ENCODE data around the gene AGPAT4.
"Not testable (repeated sequence)": the region's sequence is repeated elsewhere in the genome, so short reads cannot be mapped to it uniquely, and the experiment has no call there.

The AGPAT4 gene

GRCh38 chr6:161226009-161226964 is 47.6 kb downstream of the AGPAT4 start:
- no peak for DNase-seq

DNA sequence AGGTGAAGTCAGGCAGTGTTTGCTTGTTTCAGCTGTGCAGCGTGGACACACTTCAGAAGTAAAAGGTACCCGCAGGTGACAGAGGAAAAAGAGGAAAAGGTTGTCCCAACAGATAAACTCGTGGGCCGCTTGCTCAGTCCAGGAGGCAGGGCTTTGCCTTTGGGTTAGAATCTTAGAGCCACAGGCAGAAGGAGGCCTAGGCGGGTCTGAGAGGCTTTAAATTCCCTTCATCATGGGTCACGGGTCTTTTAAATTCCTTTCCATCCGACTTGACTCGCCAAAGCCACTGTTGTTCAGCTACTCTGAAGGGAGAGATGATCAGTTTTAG is 48.2 kb downstream of the AGPAT4 start:
- no peak for DNase-seq

DNA sequence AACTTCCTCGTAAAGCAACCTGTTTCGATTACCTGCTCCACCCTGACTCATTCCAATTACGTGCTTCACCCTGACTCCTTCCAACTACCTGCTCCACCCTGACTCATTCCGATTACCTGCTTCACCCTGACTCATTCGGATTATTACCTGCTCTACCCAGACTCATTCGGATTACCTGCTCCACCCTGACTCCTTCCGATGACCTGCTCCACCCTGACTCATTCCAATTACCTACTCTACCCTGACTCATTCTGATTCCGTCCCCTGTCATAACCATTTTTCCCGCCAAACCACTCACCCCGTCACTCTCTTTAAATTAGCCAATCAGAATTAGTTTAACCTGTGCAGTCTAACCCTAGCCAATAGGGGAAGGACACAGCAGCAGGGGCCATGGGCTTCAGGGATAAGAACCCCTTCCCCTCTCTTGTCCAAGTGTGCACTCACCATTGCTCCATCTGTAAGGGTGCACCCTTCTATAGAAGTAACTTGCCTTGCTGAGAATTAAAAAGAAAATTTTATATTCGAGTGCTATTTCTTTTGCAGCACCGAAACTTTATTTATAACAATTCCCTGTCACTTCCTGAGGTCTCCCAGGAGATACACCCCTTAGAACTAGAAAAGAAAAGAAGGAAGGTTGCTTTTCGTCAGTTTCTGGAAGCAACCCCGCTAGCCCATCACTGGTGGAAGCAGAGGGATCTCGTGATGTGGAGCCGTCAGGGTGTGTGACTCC is 48.7 kb downstream of the AGPAT4 start:
- not testable (repeated sequence) for DNase-seq

DNA sequence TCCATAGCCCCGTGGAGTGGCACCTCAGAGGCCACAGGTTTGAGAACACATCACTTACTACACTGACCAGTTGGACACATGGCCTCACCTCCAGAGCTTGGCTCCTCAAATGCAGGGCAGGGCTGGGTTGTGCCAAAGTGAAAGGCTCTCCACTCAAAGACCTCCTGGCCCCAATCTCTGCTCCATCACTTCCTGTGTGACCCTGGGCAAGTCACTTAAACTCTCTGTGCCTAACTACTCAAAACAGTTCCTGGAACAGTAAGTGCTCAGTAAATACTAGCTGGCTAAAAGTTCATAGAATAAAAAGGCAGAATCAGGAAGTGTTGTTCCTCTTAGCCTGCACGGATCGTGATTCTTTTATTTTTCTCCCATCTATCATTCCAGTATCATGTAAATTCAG is 50.2 kb downstream of the AGPAT4 start:
- no peak for DNase-seq

DNA sequence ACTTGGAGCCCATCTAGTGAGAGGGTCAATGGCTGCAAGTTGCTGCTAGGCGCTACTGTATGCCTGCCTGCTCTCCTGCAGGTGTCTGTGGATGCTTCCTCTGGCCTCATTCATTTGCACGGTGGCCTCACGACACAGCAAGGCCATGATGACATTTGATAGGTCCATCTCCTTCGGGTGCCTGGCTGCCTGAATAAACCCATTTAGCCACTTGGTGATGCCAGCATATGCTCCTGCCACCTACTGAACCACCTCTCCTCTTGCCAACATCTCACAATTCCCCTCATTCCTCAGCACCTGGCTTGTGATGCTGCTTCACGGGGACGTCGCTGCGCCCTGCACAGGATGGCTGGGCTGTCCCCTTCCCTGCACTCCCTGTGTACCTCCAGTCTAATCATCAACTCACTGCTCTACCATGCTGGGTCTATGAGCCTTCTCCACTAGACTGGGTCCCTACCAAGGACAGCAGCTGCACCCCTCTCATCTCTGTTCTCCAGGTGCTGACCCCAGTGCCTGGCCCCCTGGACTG is 51.1 kb downstream of the AGPAT4 start:
- DNase-seq: no peak

GRCh38 chr6:161220346-161220745 is 53.5 kb downstream of the AGPAT4 start:
- DNase-seq: no peak

- no peak for DNase-seq
These were observed 54.2 kb downstream of the AGPAT4 start for GRCh38 chr6:161219680-161220079.

DNA sequence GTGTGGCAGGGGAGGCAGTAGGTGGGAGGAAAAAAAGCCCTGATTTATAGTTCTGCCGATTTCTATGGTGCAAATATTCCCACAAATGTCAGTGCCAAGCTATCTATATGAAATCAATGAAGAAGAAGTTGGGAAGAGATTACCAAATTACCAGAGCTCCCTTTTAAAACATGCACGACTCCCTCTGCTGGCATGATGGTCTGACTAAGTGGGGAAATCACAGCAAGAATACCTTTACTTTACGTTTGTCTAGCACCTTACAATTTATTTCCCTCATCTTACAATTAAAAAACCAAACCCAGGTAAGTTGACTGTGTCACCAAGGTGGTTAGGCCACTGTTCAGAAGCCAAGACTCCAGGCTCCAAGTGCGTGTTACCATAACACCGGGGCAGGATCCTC is 55.6 kb downstream of the AGPAT4 start:
- no peak for DNase-seq

DNA sequence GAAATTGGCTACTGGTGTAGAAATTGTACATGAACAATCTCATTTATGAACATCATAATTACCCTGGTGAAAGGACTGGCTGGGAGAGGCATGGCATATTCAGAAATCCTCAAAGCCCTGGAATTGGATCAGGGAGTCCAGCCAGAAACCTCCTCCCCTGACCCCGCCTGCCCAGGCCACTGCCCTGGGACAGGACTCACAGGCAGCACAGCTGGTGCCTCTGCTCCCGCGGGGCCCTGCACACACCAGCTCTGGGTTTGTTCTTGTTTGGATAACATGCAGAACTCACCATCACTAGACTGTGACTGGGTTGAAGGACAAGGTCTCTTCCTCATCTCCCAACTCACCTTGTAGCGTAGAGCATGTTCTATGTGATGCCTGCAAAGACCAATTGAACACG is 56.2 kb downstream of the AGPAT4 start:
- DNase-seq: no peak

DNA sequence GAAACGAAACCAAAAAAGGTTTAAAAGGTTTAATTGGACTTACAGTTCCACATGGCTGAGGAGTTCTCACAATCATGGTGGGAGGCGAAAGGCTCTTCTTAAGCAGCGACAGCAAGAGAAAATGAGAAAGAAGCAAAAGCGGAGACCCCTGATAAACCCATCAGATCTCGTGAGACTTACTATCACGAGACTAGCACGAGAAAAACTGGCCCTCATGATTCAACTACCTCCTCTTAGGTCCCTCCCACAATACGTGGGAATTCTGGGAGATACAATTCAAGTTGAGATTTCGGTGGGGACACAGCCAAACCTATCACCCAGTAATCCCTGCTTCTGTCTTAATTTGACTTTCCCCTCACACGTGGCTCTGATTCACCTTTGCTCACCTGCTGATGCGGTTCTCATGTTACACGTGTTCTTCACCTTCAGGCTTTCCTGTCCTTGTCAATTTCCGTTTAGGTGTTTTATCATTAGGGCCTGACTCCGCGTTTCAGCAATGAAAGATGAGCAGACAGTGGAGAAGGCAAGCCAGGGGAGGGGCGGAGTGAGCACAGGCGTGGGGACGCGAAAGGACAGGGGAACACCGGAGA is 57.1 kb downstream of the AGPAT4 start:
- no peak for DNase-seq

DNA sequence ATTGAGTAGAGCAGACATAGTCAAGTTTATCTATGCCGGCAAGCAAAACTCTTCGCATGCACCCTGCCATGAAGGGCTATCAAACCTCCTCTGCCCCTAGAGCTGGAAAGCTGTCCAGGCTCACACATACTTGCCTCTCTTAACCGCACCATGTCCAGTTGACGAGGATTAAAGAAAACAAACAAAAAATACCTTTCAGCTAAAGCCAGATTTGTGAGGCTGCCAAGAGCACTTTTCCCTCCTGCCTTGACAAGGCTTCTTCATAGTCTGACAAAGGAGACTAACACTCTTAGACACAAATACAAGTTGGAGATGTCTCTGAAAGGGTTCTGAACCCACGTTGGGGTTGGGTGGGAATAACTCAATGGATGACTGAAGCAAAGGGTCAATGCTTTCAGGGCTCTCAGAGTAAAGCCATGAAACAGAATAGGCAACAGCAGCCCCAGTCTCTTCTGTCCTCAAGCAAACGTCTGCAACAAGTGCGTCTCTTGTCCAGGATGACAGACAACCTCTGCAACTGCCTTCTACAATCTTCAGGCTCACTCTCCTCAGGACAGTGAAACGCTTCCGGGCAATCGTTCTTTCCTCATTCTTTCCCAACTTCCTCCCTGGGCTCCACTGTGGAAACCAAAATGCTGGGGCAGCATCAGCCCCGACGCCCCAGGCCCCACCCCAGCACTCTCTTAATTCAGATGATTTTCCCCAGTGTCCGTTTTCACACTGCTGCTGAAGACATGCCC is 57.8 kb downstream of the AGPAT4 start:
- DNase-seq: no peak

DNA sequence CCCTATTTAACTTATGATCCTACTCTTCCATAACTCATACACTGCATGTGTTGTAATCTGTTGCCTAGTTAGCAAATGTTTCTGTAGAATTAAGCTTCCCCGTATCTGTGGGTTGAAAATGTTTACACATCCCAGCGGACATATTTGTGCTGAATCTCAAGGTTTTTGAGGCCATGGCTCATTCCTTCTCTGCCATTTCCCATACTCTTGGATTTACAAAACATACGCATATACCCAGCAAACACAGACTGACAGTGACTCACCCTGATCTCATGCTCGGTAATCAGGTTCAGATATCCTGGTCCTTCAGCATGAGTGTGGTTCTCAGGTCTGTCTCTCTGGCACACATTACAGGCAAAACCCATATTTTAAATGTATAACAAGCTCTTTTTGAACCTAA is 58.7 kb downstream of the AGPAT4 start:
- no peak for DNase-seq

DNA sequence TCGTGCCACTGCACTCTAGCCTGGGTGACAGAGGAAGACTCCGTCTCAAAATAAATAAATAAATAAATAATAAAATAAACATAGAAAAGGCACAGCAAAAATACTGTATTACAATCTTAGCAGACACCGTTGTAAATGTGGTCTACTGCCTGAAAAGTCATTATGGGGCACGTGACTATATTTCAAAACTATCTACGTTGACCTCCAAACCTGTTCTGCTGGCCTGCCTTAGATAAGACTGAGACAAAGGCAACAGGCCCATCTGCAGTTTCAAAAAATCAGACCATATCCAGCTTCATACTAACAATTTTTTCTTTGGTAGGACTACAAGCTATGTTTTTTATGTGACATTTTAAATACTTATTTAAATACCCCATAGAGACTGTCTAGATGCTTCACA is 59.1 kb downstream of the AGPAT4 start:
- no peak for DNase-seq

GRCh38 chr6:161212902-161213301 is 61.0 kb downstream of the AGPAT4 start:
- no peak for DNase-seq

GRCh38 chr6:161211380-161212035 is 62.4 kb downstream of the AGPAT4 start:
- DNase-seq: no peak

- no peak for DNase-seq
These were observed 63.0 kb downstream of the AGPAT4 start for GRCh38 chr6:161210857-161211256.

DNA sequence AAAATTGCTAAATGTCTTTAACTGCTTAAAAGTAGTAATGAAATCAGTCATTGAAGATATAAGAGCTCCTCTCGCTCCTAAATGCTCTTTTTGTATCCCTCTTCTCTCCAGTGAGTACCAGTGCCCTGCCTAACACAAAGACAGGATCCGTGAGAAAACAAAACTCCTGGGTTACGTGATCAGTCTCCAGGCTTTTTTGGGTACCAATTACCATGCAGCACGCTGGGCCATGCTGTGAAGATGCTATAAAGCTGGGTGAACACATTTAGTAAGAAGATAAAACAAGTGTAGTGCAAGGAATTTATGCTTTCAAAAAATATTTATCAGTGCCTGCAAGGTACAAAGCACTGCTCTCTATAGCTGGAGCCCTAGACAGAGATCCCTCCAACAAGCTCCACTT is 66.7 kb downstream of the AGPAT4 start:
- DNase-seq: no peak

- DNase-seq: no peak
These were observed 68.8 kb downstream of the AGPAT4 start for GRCh38 chr6:161204866-161205557.

DNA sequence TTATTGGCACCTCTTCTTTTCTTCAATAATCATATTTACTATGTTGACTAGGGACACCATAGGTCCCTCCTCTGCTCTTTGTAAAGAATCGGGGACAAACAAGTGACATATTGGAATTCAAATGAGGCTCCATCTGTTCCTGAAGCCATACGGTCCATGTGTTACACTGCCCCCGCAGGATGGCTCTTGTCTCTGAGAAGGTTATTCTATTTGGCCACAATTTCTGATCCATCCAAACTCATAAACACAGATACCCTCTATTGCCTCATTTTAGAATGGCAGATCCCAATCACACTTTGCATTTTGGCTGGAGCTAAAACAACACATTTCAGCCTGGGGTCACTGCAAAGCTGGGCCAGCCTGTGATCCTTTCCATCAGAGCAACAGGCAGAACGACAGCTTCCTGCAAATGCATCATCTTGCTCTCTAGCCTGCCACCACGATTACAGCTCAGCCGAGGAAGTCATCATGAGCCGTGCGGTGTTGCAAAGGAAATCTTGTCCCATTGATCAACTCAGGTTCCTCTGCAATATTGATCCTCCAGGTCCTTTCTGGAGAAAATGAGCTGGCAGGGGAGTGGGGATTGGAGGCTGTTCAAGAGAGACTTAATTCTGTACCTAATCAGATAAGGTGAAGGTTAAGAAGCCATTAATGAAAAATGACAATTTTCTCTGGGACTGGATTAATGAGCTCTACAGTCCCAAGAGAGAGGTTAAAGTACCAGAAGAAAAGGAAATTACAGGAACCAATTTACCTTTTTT is 73.1 kb downstream of the AGPAT4 start:
- DNase-seq: no peak

GRCh38 chr6:161199850-161200249 is 74.0 kb downstream of the AGPAT4 start:
- no peak for DNase-seq

Data from activated naive CD4-positive, alpha-beta T cell treated with anti-CD3 and anti-CD28 coated beads, Interleukin-2, amount 50 U/mL, for 16 hours (primary cell).